GM12873 (cell line): Measurements from ENCODE around the gene MT1M.

ENCODE experiments used
- CTCF ChIP-seq: IDR thresholded peaks from 2 replicates; pipeline ENCODE4 v1.5.1; 2012; ENCODE audit warnings: low read depth, mild to moderate bottlenecking, moderate library complexity, low read length, control low read depth; ENCODE audit not compliant: insufficient read depth; ENCODE audit errors: missing control alignments

MT1M gene

GRCh38 chr16:56634715-56635440 lies 2.4 kb downstream of the MT1M start:
- TF ChIP-seq CTCF, result no peak

- no peak for TF ChIP-seq CTCF
These were observed 3.0 kb downstream of the MT1M start for GRCh38 chr16:56635441-56635967.

- TF ChIP-seq CTCF, result no peak
These were observed 4.4 kb downstream of the MT1M start for GRCh38 chr16:56636616-56637413.

GRCh38 chr16:56637814-56638750 lies 5.6 kb downstream of the MT1M start, which contains the start of gene MT1A:
Gene MT1A (plus strand): TSS chr16:56638666. CDS start chr16:56638739, 73 bp downstream.
- no peak for TF ChIP-seq CTCF

- TF ChIP-seq CTCF, result no peak
These were observed 6.6 kb downstream of the MT1M start for GRCh38 chr16:56639045-56639444.

- TF ChIP-seq CTCF, result no peak
These were observed 7.6 kb downstream of the MT1M start for GRCh38 chr16:56640076-56640475.

GRCh38 chr16:56641166-56641565 lies 8.7 kb downstream of the MT1M start:
- TF ChIP-seq CTCF, result no peak
